OCI-LY1 (cell line): ENCODE measurements around the gene UGGT1.

Experiments
- H2AFZ ChIP-seq: fragments of 200-600 bp; sonication (generic), shearing (Covaris generic); 2 replicates; pipeline ENCODE4 v1.6.0; 2014; ENCODE audit warnings: antibody characterized with exemption, mild to moderate bottlenecking, low read length
- H3F3A ChIP-seq: fragments of 200-600 bp; sonication (generic), shearing (Covaris generic); 2 replicates; pipeline ENCODE4 v1.6.0; 2014; ENCODE audit warnings: mild to moderate bottlenecking, antibody characterized with exemption, low read length, moderate library complexity; ENCODE audit not compliant: insufficient read depth
- H3K27ac ChIP-seq: fragments of 200-600 bp; sonication (generic); 2 replicates; pipeline ENCODE4 v1.5.1; 2014; ENCODE audit warnings: low read length, mixed run types, mild to moderate bottlenecking, low read depth; ENCODE audit not compliant: poor library complexity, severe bottlenecking
- H3K27me3 ChIP-seq: fragments of 200-600 bp; sonication (generic); 2 replicates; pipeline ENCODE4 v1.6.0; 2014; ENCODE audit warnings: antibody characterized with exemption, mild to moderate bottlenecking, low read length, moderate library complexity; ENCODE audit not compliant: insufficient read depth
- H3K36me3 ChIP-seq: fragments of 200-600 bp; sonication (generic); 2 replicates; pipeline ENCODE4 v1.6.1; 2014; ENCODE audit warnings: mild to moderate bottlenecking, antibody characterized with exemption, low read length, moderate library complexity, mixed read lengths; ENCODE audit not compliant: insufficient read depth
- H3K4me1 ChIP-seq: fragments of 200-600 bp; sonication (generic); 2 replicates; pipeline ENCODE4 v1.5.1; 2014; ENCODE audit warnings: mild to moderate bottlenecking, low read length, moderate library complexity; ENCODE audit not compliant: insufficient read depth, severe bottlenecking
- H3K4me2 ChIP-seq: fragments of 200-600 bp; sonication (generic), shearing (Covaris generic); 2 replicates; pipeline ENCODE4 v1.6.1; 2014; ENCODE audit warnings: low read length
- H3K4me3 ChIP-seq: fragments of 200-600 bp; sonication (generic); 2 replicates; pipeline ENCODE4 v1.5.1; 2014; ENCODE audit warnings: low read length, low read depth, mild to moderate bottlenecking, mixed read lengths; ENCODE audit not compliant: poor library complexity, severe bottlenecking
- H3K79me2 ChIP-seq: fragments of 200-600 bp; shearing (Covaris generic); 2 replicates; pipeline ENCODE4 v1.6.1; 2016; ENCODE audit warnings: mixed run types, low read length, mixed read lengths; ENCODE audit not compliant: insufficient read depth
- H3K9ac ChIP-seq: fragments of 200-600 bp; sonication (generic), shearing (Covaris generic); 2 replicates; pipeline ENCODE4 v1.6.1; 2014; ENCODE audit warnings: mild to moderate bottlenecking, low read length, mixed read lengths
- H3K9me2 ChIP-seq: fragments of 200-600 bp; sonication (generic), shearing (Covaris generic); 2 replicates; pipeline ENCODE4 v1.6.1; 2014; ENCODE audit warnings: low read depth, mild to moderate bottlenecking, low read length, mixed read lengths
- H3K9me3 ChIP-seq: fragments of 200-600 bp; shearing (Covaris generic); 2 replicates; pipeline ENCODE4 v1.6.1; 2014; ENCODE audit warnings: low read length, mixed read lengths
- H4K20me1 ChIP-seq: fragments of 200-600 bp; sonication (generic), shearing (Covaris generic); 2 replicates; pipeline ENCODE4 v1.6.0; 2016; ENCODE audit warnings: mild to moderate bottlenecking, low read length; ENCODE audit not compliant: insufficient read depth
- CTCF ChIP-seq: fragments of 200-600 bp; sonication (generic), shearing (Covaris generic); IDR thresholded peaks from 2 replicates; pipeline ENCODE4 v1.5.1; 2017; ENCODE audit warnings: mild to moderate bottlenecking, antibody characterized with exemption, low read length, moderate library complexity, mixed read lengths
- EZH2 ChIP-seq: fragments of 200-600 bp; sonication (generic), shearing (Covaris generic); IDR thresholded peaks from 2 replicates; pipeline ENCODE4 v1.8.0; 2017; ENCODE audit warnings: borderline replicate concordance, mixed run types, mild to moderate bottlenecking, antibody characterized with exemption, low read length, moderate library complexity, mixed read lengths

Gene UGGT1

GRCh38 chr2:128237911-128238697 lies 147.1 kb downstream of the UGGT1 start:
- no peak overlapping the region for H3K4me3 ChIP-seq
- H3F3A ChIP-seq = no peaks in the 10 kb centered on the region
- H3K9me2 ChIP-seq = no peaks in the 10 kb centered on the region
- no peaks in the 10 kb centered on the region for H3K4me1 ChIP-seq
- no peak overlapping the region for H3K4me2 ChIP-seq
- TF ChIP-seq EZH2 (no peak), CTCF (no peak)
- H3K9ac ChIP-seq = no peak overlapping the region
- H2AFZ ChIP-seq = no peak overlapping the region
- H3K79me2 ChIP-seq = no peaks in the 10 kb centered on the region
- H3K27me3 ChIP-seq = 0 out of 2 replicates have a peak, but pooled peaks cover 3% of the 10 kb centered on the region
- H3K27ac ChIP-seq = no peak overlapping the region
- no peaks in the 10 kb centered on the region for H4K20me1 ChIP-seq
- no peaks in the 10 kb centered on the region for H3K9me3 ChIP-seq
- H3K36me3 ChIP-seq = no peaks in the 10 kb centered on the region

- no peaks in the 10 kb centered on the region for H3K4me1 ChIP-seq
- no peak overlapping the region for H3K4me3 ChIP-seq
- no peak overlapping the region for H3K9ac ChIP-seq
- H2AFZ ChIP-seq = no peak overlapping the region
- no peaks in the 10 kb centered on the region for H3K79me2 ChIP-seq
- no peaks in the 10 kb centered on the region for H3K9me3 ChIP-seq
- no peak overlapping the region for H3K27ac ChIP-seq
- no peaks in the 10 kb centered on the region for H3K9me2 ChIP-seq
- H3K27me3 ChIP-seq = 0 out of 2 replicates have a peak, but pooled peaks cover 1% of the 10 kb centered on the region
- no peaks in the 10 kb centered on the region for H4K20me1 ChIP-seq
- H3K36me3 ChIP-seq = no peaks in the 10 kb centered on the region
- TF ChIP-seq CTCF (no peak), EZH2 (no peak)
- H3K4me2 ChIP-seq = no peak overlapping the region
- no peaks in the 10 kb centered on the region for H3F3A ChIP-seq
These were observed 150.9 kb downstream of the UGGT1 start for GRCh38 chr2:128241896-128242295.
